GM12878 (cell line): ENCODE measurements around the gene LRRC8D.

Experiments used
- CEBPB ChIP-seq, 2 experiments: fragments of 150-350 bp in 1 of 2; IDR thresholded peaks; 2 replicates each; pipeline ENCODE4 v1.6.1; 2012 to 2014; ENCODE audit warnings: low read depth in 2 of 2, low read length in 2 of 2, borderline replicate concordance in 1 of 2, inconsistent platforms in 1 of 2
- EZH2 ChIP-seq: IDR thresholded peaks from 2 replicates; pipeline ENCODE4 v1.6.1; 2012; ENCODE audit warnings: low read depth, mild to moderate bottlenecking, control low read depth, inconsistent platforms, low read length, borderline replicate concordance; ENCODE audit not compliant: control insufficient read depth
- NFYA ChIP-seq: IDR thresholded peaks from 2 replicates; pipeline ENCODE4 v1.6.1; 2011; ENCODE audit warnings: low read depth, mild to moderate bottlenecking, low read length, improper control_type of control experiment, borderline replicate concordance
- POLR2A ChIP-seq: IDR thresholded peaks from 2 replicates; pipeline ENCODE4 v1.6.1; 2011; ENCODE audit warnings: low read depth, mild to moderate bottlenecking, low read length
- POLR2AphosphoS5 ChIP-seq: IDR thresholded peaks from 2 replicates; pipeline ENCODE4 v1.6.1; 2011; ENCODE audit warnings: mild to moderate bottlenecking, low read length, inconsistent platforms
- RAD21 ChIP-seq: IDR thresholded peaks from 2 replicates; pipeline ENCODE4 v1.6.1; 2011; ENCODE audit warnings: mild to moderate bottlenecking, low read depth, low read length, moderate library complexity; ENCODE audit not compliant: insufficient read depth
- SMARCA5 ChIP-seq: fragments of 450-650 bp; IDR thresholded peaks from 2 replicates; pipeline ENCODE4 v1.6.1; 2017; ENCODE audit warnings: mild to moderate bottlenecking
- TF ChIP-seq, protein P1 (sequence below), 3 experiments: IDR thresholded peaks in 2 of 3; conservative IDR thresholded peaks in 1 of 3; 2 replicates each; pipeline ENCODE4 v1.5.1; 2011; ENCODE audit warnings: low read depth in 3 of 3, low read length in 3 of 3, mild to moderate bottlenecking in 3 of 3, control low read depth in 2 of 3, moderate library complexity in 2 of 3, inconsistent platforms in 1 of 3, mixed read lengths in 1 of 3; ENCODE audit not compliant: control insufficient read depth in 2 of 3, insufficient read depth in 1 of 3; ENCODE audit errors: extremely low read depth in 1 of 3

DNA sequence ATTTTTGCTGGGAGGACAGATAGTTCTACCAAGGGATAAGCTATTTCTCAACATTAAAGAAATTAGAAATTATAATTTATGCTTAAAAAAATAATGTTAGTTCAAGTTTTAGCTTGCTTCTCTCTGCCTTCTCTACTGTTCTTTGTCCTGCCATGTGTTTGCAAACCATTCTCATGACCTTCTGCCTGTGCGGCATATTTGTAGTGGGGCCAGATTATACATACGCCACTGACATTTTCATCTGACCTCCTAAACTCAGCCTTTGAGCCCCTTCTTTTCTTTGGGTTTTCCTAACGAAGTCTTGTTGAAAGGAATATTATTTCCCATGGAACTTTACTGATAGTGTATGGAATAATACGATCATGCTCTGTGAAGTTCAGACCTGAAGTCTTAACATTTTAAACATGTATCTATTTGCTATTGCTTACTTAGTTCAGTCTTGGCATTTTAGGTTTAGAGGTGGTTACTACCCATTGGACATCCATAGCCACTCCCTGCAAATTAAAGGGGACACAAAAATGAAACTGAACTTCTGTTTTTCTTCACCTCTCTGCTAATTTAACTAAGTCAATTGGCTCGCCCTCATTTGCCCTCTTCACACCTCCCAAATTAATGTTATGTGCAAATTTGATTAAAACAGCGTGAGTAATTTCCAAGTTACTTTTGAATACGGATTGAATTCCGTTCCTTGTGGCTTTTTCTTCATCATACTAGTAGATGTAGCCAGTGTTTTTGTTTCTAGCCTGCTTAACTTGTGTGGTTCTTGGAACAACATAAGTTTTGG lies 15.6 kb downstream of the LRRC8D start:
- TF ChIP-seq POLR2A: no peak
- no peak for TF ChIP-seq NFYA
- no peak for TF ChIP-seq POLR2AphosphoS5
- TF ChIP-seq EZH2: no peak
- TF ChIP-seq RAD21: no peak
- TF ChIP-seq SMARCA5: no peak
- no peak for TF ChIP-seq CEBPB (IDR thresholded peaks at IDR 0.05; ENCODE audit: borderline replicate concordance in 1 of 2, low read depth in 2 of 2, low read length in 2 of 2)
- TF ChIP-seq, protein P1, sequence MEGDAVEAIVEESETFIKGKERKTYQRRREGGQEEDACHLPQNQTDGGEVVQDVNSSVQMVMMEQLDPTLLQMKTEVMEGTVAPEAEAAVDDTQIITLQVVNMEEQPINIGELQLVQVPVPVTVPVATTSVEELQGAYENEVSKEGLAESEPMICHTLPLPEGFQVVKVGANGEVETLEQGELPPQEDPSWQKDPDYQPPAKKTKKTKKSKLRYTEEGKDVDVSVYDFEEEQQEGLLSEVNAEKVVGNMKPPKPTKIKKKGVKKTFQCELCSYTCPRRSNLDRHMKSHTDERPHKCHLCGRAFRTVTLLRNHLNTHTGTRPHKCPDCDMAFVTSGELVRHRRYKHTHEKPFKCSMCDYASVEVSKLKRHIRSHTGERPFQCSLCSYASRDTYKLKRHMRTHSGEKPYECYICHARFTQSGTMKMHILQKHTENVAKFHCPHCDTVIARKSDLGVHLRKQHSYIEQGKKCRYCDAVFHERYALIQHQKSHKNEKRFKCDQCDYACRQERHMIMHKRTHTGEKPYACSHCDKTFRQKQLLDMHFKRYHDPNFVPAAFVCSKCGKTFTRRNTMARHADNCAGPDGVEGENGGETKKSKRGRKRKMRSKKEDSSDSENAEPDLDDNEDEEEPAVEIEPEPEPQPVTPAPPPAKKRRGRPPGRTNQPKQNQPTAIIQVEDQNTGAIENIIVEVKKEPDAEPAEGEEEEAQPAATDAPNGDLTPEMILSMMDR (IDR thresholded peaks at IDR 0.05 in 2 of 3, conservative IDR thresholded peaks at IDR 0.05 in 1 of 3; ENCODE audit: control insufficient read depth in 2 of 3, extremely low read depth in 1 of 3, insufficient read depth in 1 of 3, low read depth in 3 of 3, low read length in 3 of 3): no peak
